ENCODE data around the gene DYNLL1. TPM values are rescaled to one million over a fixed set of nuclear protein-coding genes. Genes with fewer than 3 reads are reported as not detected.

The DYNLL1 gene
- total RNA-seq, 1 experiment from 2014 or later, result 618 TPM

DNA sequence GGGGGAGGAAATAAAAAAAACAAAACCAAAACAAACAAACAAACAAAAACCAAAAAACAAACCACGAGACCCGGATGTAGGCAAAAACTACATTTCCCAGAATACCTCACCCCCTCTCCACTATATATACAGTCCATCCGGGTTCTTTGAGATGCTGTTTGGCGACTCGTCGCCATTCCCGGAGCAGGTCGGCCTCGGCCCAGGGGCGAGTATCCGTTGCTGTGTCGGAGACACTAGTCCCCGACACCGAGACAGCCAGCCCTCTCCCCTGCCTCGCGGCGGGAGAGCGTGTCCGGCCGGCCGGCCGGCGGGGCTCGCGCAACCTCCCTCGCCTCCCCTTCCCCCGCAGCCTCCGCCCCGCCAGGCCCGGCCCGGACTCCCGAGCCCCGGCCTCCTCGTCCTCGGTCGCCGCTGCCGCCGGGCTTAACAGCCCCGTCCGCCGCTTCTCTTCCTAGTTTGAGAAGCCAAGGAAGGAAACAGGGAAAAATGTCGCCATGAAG, 38.3 kb downstream of the DYNLL1 start, which contains the start of gene RNF10:
Gene RNF10, plus strand, starts transcription at position 154 of the 500 bp plus-strand sequence. CDS start 456 bp downstream, outside the sequence.
- H4K91ac ChIP-seq (ENCODE audit: insufficient read length, low read depth, low read length), result no peak within 1 kb of the TSS

More for the DNA sequence above, 38.3 kb downstream of the DYNLL1 start, which contains the start of gene RNF10:
- H3K36me3 Mint-ChIP-seq (ENCODE audit: insufficient read depth in 1 of 3, low read depth in 3 of 3), result peaks cover 7 to 16% (median 12%) of the 10 kb centered on the region in 3 experiments; a peak in 6 of 7 replicates
- Histone ChIP-seq H2BK120ac (ENCODE audit: low read depth, low read length, poor library complexity, severe bottlenecking) (no peak within 1 kb of the TSS), H2BK12ac (ENCODE audit: insufficient read length, low read depth, low read length) (no peak within 1 kb of the TSS), H3K27ac (ENCODE audit: insufficient read length, low read depth, low read length) (no peak within 1 kb of the TSS), H3K4me1 (ENCODE audit: insufficient read depth, low read length) (no peaks in the 10 kb centered on the region), H2AFZ (ENCODE audit: low read length) (peak within 1 kb of the TSS; percentile 83), H2BK5ac (ENCODE audit: insufficient read length, low read length) (no peak within 1 kb of the TSS), H3K27me3 (ENCODE audit: insufficient read depth, low read length) (no peaks in the 10 kb centered on the region), H3K79me1 (ENCODE audit: insufficient read depth, low read depth, low read length, poor library complexity, severe bottlenecking) (no peaks in the 10 kb centered on the region), H3K23ac (ENCODE audit: insufficient read length, low read depth, low read length) (no peak within 1 kb of the TSS), H3T11ph (ENCODE audit: low read length) (no peak within 1 kb of the TSS), H3K14ac (ENCODE audit: insufficient read depth, low read length) (peak within 1 kb of the TSS; percentile 70), H3K9me3 (ENCODE audit: control insufficient read depth, low read depth, low read length) (no peaks in the 10 kb centered on the region), H4K20me1 (ENCODE audit: control insufficient read depth, insufficient read depth, insufficient read length) (peaks cover under 1% of the 10 kb centered on the region), H2BK15ac (ENCODE audit: low read depth, low read length) (no peak within 1 kb of the TSS), H4K8ac (replicated peaks; ENCODE audit: insufficient read length, low read depth, low read length) (no peak within 1 kb of the TSS), H4K5ac (ENCODE audit: insufficient read length, low read depth, low read length) (no peak within 1 kb of the TSS), H3K9ac (ENCODE audit: extremely low read depth, insufficient read length, low read length) (peak within 1 kb of the TSS; percentile 53), H3K79me2 (ENCODE audit: insufficient read depth, low read length) (peaks cover 34% of the 10 kb centered on the region; the same call in 1 of the 2 replicates), H3K4me2 (ENCODE audit: insufficient read depth, insufficient read length, low read length) (peak within 1 kb of the TSS; percentile 79), H3K18ac (ENCODE audit: insufficient read length, low read depth, low read length) (peak within 1 kb of the TSS; percentile 27), H3K23me2 (ENCODE audit: insufficient read length, low read depth, low read length, poor library complexity, severe bottlenecking) (peaks cover 11% of the 10 kb centered on the region), H2BK20ac (ENCODE audit: low read depth, low read length, poor library complexity, severe bottlenecking) (no peak within 1 kb of the TSS), H3K4ac (ENCODE audit: low read depth, low read length) (no peak within 1 kb of the TSS), H2AK5ac (ENCODE audit: insufficient read length, low read length) (no peak within 1 kb of the TSS), H3K56ac (ENCODE audit: insufficient read length, low read depth, low read length) (no peak within 1 kb of the TSS)
- TF ChIP-seq, protein P1, sequence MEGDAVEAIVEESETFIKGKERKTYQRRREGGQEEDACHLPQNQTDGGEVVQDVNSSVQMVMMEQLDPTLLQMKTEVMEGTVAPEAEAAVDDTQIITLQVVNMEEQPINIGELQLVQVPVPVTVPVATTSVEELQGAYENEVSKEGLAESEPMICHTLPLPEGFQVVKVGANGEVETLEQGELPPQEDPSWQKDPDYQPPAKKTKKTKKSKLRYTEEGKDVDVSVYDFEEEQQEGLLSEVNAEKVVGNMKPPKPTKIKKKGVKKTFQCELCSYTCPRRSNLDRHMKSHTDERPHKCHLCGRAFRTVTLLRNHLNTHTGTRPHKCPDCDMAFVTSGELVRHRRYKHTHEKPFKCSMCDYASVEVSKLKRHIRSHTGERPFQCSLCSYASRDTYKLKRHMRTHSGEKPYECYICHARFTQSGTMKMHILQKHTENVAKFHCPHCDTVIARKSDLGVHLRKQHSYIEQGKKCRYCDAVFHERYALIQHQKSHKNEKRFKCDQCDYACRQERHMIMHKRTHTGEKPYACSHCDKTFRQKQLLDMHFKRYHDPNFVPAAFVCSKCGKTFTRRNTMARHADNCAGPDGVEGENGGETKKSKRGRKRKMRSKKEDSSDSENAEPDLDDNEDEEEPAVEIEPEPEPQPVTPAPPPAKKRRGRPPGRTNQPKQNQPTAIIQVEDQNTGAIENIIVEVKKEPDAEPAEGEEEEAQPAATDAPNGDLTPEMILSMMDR (conservative IDR thresholded peaks at IDR 0.05), result no peak
- peak within 1 kb of the TSS; percentile 40 to 95 (median 91); a peak in 5 of 7 replicates for H3K27ac Mint-ChIP-seq
- peaks cover 27 to 42% of the 10 kb centered on the region in 2 experiments for H3K4me1 Mint-ChIP-seq
- no peaks in the 10 kb centered on the region for H3K9me3 Mint-ChIP-seq
- peak; percentile 86 for DNase-seq
- H3K27me3 Mint-ChIP-seq (ENCODE audit: low read depth), result no peaks in the 10 kb centered on the region
- WGBS (ENCODE audit: extremely low coverage, insufficient read length, low lambda C conversion rate), result no CpG with 5 or more reads among the region's 43 CpGs
- peak within 1 kb of the TSS; percentile 94 to 95 for H3K4me3 Mint-ChIP-seq
